GM19372 (cell line): Measurements from ENCODE around the gene LCN9.

ENCODE experiments used
- ATAC-seq: cut with Tn5 transposase; IDR thresholded peaks from one replicate; pipeline ENCODE4 v1.9.1; 2021; ENCODE audit warnings: mild to moderate bottlenecking, low read depth, moderate library complexity; ENCODE audit not compliant: unreplicated experiment

Gene LCN9

DNA sequence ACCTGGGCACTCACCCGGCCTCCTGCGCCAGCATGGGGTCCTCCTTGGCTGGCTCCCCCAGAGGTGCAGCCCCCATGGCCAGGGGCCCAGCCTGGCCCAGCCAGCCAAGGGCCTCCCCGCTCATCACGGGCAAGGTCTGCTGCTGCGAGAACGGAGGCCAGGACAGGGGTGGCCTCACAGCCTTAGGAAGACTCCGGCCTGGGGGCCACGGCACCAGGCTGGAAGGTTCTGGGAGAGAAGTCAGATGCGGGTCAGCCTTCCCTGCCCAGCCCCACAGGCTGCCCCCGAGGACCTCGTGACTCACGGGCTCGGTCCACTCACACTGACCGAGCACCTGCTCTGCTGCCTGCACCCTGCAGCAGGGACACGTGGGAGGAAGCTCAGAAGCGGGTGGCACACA is 31.9 kb downstream of the LCN9 start:
- ATAC-seq: no peak

- ATAC-seq: no peak
These were observed 32.5 kb downstream of the LCN9 start for GRCh38 chr9:135695642-135696041.

DNA sequence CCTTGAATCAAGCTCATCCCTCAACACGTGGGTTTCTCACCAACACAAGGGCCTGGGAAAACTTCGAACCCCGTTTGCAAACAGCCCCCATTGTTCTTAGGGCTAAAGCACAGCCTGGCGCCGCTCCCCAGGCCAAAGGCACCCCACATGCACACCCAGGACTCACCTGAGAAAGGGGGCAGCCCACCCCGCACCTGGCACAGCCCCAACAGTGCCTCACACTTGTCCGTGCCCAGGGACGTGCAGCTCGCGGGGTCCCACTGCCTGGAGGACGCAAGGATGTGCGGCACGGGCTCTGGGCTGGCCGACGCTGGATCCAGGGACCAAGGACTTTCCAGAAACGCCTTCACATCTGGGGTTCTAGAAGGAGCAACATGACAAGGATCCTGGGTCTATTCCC is 33.3 kb downstream of the LCN9 start:
- no peak for ATAC-seq

DNA sequence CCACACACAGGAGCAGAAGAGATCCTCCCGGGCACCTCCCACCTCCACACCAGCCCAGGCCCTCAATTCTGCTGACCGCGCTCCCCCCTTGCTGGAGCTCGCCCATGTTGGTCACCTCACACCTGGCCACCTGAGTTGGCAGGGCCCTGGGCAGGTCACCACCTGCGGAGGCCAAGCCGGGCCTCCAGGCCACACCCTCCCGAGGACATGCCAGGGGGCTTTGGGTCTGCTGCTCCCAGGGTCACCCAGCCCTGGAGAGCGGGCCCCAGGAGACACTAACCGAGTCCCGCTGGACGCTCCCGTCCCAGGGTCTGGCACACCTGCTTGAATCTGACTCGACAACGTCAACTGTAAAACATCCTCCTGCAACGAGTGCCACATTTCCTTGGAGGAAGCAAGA is 34.1 kb downstream of the LCN9 start:
- ATAC-seq: no peak

DNA sequence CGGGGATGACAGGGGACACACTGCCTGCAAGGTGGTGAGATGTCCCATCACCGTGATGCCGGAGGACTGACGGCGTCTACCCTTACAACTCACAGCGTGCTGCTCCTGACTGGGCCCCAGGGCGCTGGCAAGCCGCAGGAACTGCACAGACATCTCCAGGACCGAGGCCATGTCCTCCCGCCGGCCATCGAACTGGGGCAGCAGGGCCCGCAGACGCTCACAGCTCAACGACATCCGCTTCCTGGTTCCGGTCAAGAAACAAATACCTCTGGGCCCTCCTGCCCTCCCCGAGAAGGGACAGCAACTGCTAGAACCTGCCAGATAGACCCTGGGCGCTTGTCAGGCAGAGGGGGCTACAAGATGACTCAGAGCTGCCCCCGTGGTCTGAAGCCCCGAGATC is 35.1 kb downstream of the LCN9 start:
- no peak for ATAC-seq

DNA sequence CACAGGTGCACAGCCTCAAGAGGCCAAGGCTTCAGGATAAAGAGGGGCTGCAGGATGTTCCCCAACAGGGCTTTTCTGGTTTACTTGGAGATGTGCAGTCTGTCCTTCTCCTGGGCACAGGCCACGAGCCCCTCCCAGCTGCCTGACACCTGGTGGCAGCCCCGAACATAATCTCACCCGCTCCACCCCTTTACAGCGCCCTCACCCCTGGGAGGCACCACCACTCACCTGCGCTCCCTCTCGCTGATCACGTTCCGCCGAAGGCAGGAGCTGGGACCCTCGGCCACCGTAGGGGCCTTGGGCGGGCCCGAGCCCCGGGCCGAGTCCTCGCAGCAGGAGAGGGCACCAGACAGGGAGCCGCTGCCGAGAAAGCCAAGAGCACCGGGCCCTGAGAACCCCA is 35.7 kb downstream of the LCN9 start:
- ATAC-seq: no peak

GRCh38 chr9:135699440-135699839 is 36.3 kb downstream of the LCN9 start, which contains the start of gene SOHLH1:
Gene SOHLH1, minus strand, starts transcription at chr9:135699481. Its CDS starts 14 bp downstream, at chr9:135699467.
- no peak for ATAC-seq

DNA sequence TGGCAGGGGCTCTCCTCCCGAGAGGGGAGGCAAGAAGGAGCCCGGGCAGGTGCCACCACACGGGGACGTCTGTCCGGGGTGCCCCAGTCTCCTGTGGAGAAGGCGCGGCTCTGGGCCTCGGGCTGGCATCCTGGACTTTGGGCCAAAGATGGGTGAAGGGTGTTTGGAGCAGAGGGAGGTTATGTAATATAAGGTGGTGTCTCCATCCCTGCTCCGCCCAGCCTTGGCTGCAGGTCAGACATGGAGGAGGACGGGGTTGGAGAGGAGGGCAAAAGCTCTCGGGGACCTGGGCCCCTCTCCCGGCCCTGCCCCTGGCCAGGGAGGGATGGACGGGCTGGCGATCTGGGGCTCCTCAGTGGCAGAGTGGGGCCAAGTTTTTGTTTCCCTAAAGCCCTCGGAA is 37.4 kb downstream of the LCN9 start:
- no peak for ATAC-seq

- no peak for ATAC-seq
These were observed 38.2 kb downstream of the LCN9 start for GRCh38 chr9:135701067-135701958.

DNA sequence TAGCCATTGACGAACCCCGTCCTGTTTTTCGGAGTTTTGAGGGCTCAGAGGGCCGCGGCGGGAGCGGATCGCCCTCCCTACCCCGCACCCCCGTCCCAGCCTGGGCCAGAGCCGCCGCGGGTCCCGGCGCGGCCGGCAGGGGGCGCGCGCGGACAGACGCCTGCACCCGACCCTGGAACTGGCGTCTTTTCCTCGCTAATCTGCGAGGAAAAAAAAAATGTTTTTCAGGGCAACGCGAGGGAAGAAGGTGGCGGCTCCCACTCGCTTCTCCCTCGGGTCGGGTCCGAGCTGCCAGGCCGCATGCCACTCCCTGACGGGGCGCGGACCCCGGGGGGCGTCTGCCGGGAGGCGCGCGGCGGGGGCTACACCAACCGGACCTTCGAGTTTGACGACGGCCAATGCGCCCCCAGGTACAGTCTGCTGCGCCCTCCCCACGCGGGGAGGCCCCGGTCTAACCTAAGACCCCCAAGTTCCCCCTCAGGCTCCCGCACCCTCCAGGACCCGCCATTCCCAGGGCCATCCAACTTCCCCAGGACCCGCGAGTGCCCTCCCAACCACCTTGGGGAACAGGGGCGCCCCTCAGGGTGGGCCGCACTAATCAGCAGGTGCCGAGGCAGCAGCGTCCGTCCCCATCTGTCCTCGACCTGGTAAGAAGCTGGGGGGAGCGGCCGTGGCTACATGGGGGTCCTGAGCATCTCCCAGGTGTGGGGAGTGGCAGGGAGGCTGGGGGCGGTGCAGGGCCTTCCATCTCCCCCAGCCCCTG is 39.0 kb downstream of the LCN9 start, which contains the start of gene KCNT1:
KCNT1 (plus strand) TSS at position 227 of the 763 bp plus-strand sequence; CDS start at position 301, 74 bp downstream.
- no peak for ATAC-seq

DNA sequence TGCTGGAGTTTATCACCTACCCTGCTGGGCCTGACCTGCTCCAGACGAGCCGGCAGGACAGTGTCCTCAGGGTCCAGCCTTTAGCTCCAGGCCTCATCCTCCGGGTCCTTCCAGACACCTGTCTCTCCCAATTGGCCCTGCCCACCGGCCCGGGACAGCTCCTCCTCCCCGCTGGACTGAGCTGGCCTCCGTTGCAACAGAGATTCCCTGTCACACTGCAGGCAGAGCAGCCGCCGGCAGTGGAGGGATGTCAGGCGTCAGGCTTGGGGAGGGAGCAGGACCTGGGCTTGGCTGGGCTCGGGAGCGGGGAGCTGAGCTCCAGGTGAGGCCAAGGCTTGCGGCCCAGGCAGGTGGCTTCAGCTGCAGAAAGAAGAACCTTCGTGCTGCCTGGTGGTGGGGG is 40.6 kb downstream of the LCN9 start:
- no peak for ATAC-seq

GRCh38 chr9:135704483-135704882 is 41.4 kb downstream of the LCN9 start:
- ATAC-seq: no peak

GRCh38 chr9:135705376-135705775 is 42.3 kb downstream of the LCN9 start:
- ATAC-seq: no peak

- ATAC-seq: no peak
These were observed 43.2 kb downstream of the LCN9 start for GRCh38 chr9:135706288-135706687.

DNA sequence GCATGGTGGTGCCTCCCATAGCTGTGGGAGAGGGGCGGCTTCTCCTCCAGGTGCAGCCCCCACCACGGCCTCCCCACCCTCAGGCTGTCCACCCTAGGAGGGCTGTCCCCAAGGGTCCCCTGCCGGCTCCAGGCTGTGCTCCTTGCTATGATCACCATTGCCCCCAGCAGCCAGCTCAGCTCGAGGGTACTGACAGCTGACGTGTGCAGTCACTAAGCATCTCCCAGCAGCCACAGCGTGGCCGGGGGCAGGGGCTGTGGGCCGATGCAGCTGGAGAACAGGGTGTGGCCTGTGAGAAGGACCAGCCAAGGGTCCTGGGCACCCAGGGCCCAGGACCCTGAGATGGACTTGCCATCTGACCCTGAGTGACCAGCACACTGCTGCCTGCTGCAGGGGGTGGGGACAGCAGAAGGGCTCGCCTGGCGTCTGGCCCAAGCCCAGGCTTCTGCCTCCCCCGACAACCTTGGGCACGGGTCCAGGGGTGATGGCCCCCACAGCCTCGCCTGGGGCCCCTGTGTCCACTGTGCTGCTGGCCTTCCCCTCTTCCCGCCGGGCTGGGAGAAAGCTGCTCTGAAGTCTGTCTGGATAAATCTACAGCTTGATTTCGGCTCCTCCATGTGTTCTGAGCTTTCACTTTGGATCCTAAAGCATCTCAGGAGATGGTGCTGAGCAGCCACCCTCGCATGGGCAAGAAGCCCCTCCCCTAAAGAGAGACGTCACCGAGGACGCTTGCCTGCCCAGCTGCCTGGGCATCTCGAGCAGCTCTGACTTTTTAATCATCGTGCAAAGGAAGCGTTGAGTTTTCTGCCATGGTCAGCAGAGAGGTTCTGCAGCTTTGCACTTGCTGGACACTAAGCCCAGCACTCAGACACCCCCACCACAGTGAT is 44.4 kb downstream of the LCN9 start:
- no peak for ATAC-seq

GRCh38 chr9:135708164-135708563 is 45.1 kb downstream of the LCN9 start:
- ATAC-seq: no peak

DNA sequence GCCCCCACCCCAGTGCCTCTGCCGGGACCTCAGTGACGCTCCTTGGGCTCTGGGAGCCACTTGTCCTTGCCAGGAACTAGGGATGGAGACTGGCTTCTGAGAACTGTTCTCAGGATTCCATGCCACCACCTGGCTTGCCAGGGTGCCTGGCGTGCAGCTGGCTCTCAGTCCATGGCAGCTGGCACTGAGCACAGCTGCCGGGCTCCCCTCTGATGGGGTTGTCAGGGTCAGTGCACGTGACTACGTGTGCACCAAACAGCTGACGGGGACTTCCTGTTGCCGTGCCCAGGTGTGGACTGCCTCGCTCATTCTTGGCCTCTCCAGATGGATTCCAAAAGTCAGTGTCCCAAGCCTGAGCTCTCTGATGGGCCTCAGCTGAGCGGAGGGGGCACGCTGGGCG is 48.3 kb downstream of the LCN9 start:
- ATAC-seq: no peak

GRCh38 chr9:135711881-135712280 is 48.8 kb downstream of the LCN9 start:
- no peak for ATAC-seq

- ATAC-seq: no peak
These were observed 49.6 kb downstream of the LCN9 start for GRCh38 chr9:135712613-135713295.
